ENCODE results near the gene RAE1.

GRCh38 chr20:57378646-57379262, 27.7 kb downstream of the RAE1 start:
- TF ChIP-seq POLR2A (IDR thresholded peaks at IDR 0.05): no peak
- TF ChIP-seq CTCF (IDR thresholded peaks at IDR 0.05): no peak
- no peak for TF ChIP-seq POLR2AphosphoS5 (IDR thresholded peaks at IDR 0.05; ENCODE audit: insufficient read depth in 1 of 2, low read depth in 1 of 2)

Data from vagina (tissue), 2 donors.